CD4-positive, alpha-beta T cell treated with Interleukin-10 for 1 hour (primary cell): ENCODE results near the gene TNFAIP3.
A peak's percentile ranks its signal among the peaks of the same experiment; 100 is the strongest.

Experiments used
- DNase-seq: peaks from one replicate; pipeline ENCODE4 v3.0.0-alpha.2; 2020

The TNFAIP3 gene

DNA sequence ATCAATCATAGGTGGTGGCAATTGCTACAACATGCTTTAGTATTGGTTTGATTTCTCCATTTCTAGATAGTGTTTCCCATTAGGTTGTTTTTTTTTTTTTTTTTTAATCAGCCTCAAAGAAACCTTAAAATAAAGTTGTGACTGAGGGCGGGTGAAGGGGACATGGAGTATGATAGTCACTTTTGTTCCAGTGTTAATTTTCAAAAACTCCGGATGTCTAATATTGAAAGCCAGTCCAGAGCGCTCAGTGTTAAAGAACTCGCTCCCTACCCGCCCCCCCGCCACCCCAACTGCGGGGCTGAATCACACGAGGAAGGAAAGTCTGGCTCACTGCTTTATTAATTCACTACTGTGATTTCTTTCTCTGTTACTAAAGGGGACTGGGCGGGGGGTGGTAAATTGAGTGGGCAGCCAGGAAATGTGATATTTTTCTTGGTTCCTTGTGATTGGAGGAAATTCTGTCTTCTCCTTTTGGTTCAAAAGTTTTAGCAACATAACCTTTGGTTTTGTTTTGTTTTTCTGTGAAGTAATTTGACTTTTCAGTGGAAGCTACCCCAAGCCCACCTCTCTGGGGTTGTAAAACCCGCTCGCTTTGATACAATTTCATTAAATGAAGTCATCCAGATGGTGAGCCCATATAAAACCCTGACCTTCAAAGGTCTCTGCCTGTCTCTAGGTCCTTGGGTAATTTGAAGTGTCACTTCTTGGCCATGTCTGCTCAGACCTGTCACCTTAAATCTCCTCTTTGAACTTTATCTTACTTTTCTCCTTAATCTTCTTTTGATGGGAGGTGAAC, 38.0 kb downstream of the TNFAIP3 start:
- DNase-seq = peak; percentile 43

DNA sequence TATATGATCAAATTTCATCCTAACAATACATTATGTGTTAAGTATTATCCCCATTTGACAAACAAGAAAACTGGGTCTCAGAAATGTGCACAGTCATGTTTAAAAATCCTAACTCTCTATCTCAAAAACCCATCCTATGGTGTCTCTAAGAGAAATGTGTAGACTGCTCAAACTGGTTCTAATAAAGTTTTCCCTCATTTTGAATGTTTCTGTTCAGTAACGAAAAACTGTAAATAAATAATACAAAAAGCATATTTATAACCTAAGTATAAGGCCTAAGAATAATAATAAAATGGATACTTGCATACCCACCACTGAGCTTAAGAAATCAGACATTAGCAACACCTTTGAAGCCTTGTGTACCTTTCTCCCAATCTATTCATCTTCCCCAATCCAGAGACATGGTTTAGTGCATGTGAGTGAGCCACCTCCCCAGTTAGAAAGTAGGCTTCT, 39.0 kb downstream of the TNFAIP3 start:
- no peak for DNase-seq

DNA sequence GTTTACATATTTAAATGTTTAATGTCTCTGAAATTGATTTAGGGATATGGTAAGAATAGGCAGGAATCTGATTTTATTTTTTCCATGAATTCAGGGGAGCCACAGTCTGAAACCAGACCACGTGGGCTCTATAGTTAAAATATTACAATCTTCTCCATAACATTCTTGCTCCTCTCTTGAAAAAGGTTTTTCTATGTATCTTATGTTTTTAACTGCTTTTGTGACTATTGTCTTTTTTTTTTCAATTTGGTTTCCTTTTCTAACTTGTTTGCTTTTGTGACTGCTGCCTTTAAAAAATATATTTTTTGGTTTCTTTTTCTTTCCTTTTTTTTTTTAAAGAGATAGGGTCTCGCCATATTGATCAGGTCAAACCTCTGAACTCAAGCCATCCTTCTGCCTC, 40.1 kb downstream of the TNFAIP3 start:
- DNase-seq = no peak

DNA sequence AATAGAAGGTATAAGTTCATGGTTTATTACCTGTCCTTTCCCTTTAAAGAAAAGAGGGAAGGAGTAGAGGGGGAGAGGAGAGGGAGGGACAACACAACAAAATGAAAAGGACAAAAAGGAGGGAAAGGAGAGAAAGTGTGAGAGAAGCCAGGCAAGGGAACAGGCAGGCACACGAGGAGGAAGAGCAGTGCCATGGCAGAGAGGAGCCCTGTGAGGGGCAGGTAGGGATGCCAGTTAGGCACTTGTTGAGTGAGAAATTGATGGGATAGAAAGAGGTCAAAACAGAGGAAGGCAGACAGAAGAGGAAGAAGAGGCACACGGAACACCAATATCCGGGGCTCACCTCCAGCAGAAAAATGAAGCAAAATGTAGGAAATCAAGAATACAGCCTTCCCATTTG, 42.5 kb downstream of the TNFAIP3 start:
- DNase-seq = no peak

DNA sequence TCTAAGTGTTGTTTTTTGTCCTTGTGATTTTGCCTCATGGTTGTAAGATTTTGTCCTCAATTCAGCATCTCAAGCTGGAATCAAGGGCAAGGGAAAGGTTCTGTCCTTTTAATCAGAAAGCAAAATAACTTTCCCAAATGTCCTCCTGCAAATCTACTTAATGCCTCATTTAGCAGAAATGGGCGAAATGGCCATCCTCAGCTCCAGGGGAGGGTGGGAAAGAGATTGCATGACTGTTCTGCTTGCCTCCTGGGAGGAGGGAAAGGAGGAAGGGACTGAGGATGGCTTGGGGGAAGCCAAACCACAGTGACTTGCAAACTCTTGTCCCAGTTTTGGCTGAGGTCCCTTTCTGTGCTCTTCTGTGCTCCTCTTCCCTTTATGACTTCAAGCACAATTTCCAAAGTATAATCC, 43.4 kb downstream of the TNFAIP3 start:
- DNase-seq = no peak

DNA sequence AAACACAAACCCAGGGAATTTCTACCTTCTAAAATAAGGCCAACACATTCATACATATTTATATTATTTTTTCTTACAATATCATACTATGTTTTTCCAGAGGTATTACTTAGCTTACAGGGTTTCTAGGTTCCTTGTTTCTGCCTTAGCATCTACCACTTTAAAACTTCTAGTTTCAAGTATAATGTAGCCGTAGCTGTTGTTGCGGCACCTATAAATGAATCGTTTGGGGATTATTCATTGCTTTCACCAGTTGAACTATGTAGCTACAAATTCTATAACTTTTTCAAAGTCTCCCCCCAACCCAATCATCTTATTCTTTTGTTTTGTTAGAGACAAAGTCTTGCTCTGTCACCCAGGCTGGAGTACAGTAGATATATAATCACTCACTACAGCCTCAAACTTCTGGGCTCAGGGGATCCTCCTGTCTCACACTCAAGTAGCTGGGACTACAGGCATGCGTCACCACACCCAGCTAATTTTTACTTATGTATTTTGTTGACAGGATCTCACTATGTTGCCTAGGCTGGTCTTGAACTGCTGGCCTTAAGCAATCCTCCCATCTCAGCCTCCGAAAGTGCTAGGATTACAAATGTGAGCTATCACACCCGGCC, 43.9 kb downstream of the TNFAIP3 start:
- DNase-seq = no peak

DNA sequence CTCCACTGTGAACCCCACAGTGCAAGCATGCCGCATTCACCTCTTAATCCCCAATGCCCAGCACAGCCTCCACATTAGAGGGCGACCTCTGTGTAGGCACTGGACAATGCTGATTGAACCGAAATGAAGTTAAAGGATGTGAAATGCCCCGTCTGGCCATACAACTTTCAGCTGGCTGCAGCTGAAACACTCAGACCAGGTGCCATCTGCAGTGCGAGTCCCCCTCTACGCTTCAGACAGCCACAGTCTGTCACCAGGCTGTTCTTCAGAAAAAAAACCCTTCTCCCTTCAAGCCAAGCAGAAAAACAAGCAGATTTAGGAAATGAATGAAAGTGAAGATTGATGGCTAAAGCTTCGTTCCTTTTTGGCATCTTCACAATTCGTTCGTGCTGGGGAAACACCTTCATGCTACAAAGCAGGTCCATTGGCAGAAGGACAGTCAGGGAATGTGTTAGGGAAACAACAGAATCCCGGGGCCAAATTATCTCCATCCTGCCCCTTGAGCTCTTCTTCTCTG, 44.7 kb downstream of the TNFAIP3 start:
- DNase-seq = no peak

DNA sequence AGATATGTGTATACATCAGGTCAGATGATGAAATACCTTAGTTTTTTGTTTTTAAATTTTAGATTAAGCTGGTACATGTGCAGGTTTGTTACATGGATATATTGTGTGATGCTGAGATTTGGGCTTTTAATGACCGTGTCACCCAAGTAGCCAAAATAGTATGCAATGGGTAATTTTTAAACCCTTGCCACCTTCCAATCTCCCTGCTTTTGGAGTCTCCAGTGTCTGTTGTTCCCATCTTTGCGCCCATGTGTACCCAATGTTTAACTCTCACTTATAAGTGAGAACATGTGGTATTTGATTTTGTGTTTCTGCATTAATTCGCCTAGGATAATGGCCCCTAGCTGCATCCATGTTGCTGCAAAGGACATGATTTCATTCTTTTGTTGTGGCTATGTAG, 45.8 kb downstream of the TNFAIP3 start:
- DNase-seq = no peak

DNA sequence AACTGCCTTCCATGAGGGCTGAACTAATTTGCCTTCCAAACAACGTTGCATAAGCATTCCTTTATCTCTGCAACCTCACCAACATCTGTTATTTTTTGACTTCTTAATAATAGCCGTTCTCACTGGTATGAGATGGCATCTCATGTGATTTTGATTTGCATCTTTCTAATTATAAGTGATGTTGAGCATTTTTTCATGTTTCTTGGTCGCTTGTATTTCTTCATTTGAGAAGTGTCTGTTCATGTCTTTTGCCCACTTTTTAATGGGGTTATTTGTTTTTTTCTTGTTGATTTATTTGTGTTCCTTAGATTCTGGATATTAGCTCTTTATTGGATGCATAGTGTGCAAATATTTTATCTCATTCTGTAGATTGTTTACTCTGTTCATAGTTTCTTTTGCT, 46.4 kb downstream of the TNFAIP3 start:
- DNase-seq = no peak

DNA sequence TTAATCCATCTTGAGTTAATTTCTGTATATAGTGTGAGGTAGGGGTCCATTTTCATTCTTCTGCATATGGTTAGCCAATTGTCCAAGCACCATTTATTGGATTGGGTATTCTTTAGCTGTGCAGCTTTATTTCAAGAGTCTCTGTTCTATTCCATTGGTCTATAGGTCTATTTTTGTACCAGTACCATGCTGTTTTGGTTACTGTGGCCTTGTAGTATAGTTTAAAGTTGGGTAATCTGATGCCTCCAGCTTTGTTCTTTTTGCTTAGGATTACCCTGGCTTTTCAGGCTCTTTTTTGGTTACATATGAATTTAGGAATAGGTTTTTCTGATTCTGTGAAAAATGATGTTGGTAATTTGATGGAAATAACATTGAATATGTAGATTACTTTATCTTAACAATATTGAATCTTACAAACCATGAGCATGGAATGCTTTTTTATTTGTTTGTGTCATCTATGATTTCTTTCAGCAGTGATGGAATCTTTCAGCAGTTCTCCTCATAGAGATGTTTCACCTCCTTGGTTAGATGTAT, 47.0 kb downstream of the TNFAIP3 start:
- no peak for DNase-seq

DNA sequence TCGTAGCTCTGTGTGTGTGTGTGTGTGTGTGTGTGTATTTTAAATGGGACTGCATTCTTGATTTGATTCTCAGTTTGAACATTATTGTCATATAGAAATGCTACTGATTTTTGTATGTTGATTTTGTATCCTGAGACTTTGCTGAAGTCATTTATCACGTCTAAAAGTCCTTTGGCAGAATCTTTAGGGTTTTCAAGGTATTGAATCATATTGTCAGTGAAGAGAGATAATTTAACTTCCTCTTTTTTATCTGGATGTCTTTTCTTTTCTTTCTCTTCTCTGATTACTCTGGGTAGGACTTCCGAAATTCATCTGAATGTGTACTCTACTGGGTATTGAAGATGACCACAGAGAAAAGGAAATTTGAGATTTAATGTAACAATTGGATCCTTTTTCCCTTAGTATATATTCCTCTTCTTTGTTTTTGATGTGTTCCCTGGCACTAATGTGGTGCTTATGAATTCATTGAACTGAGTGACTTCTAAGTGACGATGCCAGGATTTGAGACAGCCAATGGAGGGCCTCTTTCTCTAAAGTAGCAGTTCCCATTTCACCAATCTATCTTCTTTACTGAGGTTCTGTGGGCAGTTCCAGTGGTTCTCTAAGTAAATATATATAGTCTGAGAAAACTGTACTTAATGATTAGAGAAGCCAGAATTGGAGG, 47.6 kb downstream of the TNFAIP3 start:
- DNase-seq = no peak

DNA sequence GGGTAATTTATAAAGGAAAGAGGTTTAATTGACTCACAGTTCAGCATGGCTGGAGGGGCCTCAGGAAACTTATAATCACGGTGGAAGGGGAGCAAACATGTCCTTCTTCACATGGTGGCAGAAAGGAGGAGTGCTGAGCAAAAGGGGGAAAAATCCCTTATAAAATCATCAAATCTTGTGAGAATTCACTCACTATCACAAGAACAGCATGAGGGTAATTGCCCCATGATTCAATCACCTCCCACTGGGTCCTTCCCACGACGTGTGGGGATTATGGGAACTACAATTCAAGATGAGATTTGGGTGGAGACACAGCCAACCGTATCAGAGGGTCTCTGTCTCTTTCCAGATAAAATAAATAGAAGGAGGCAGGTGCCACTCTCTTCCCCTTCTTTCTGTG, 48.7 kb downstream of the TNFAIP3 start:
- DNase-seq = no peak

DNA sequence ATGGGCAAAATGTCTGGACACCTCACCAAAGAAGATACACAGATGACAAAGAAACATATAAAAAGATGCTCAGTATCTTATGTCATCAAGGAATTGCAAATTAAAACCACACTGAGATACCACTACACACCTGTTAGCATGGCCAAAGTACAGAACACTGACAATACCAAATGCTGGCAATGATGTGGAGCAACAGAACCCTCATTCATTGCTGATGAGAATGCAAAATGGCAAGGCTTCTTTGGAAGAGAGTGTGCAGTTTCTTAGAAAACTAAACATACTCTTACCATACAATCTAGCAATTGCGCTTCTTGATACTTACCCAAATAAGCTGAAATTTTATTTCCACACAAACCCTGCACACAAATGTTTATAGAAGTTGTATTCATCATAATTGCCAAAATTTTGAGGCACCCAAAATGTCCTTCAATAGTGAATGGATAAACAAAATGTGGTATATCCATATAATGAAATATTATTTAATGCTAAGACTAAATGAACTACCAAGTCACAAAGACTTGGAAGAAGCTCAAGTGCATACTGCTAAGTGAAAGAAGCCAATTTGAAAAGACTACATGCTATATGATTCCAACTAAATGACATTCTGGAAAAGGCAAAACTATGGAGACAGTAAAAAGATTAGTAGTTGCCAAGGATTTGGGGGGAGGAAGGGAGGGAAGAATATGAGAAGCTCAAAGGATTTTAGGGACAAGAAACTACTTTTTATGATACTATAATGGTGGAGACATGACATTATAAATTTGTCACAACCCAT, 50.7 kb downstream of the TNFAIP3 start:
- no peak for DNase-seq

DNA sequence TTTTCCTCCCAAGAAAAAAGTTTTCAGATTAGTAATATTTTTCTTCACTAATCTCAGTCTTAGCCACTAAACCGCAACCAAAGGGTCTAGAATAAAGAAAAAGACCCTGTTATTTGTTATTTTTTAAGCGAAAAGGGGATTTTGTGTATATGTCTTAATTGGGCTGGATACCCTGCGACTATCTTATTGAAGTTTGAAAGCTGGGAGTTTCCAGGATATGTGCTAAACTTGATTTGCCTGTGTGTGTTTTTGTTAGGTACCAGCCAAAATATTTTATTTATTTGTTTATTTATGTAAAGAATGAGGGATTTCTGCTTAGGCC, 52.4 kb downstream of the TNFAIP3 start:
- no peak for DNase-seq

DNA sequence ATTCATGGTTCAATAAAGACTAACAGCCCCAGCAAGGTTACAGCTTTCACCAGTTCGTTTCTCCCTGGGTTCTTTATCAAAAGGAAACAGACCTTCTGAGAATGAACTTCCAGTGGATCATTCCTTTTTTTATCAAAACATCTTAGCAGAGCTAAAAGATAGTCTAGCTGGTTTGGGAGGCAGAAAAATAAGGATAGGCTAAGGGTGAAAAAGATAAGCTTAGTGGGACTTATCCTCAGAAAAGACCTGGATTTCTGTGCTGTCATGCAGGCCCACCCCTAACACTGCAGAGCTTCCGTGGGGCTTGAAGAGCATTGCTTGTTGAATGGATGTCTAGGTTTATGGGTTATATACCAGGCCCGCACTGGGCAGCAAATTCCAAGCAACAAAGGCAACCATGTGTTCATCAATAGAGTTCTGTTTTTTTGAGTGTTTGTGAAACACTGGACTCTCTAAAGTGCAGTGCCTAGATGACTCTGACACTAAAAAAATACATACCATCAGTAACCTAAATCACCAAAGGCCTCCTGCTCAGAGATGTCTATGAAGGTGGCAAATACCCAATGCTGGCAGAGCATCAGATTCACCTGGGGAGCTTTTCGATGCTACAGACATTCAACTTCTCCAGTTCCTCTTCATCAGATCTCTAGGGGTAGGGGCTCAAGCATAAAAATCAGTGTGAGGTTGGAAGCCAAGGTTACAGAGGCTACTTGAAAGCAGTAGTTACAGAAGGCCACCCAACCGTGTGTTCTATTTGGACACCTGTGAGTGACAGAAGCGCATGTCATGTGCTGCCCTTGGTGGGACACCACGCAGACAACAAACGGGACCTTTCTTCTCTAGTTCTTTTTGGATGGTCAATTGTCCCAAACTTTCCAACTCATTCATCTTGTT, 53.0 kb downstream of the TNFAIP3 start:
- DNase-seq = no peak

DNA sequence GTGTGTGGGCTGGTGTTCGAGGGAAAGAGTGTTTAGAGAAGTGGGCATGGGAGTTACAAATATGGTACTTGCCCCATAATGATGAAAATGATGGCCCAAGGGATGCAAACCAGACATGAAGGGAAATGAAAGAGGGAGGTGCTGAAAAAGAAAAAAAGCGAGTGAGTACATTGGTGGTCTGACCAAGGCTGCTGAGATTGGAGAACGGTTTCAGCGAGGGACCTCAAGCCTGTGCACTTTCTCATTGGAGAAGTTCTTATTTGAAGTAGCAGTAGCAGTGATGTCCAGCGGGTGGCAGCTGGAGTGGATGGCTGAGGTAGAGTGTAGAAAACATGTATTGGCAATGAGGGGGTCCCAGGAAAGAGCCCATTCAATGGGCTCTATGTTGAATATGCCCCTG, 54.8 kb downstream of the TNFAIP3 start:
- DNase-seq = no peak

DNA sequence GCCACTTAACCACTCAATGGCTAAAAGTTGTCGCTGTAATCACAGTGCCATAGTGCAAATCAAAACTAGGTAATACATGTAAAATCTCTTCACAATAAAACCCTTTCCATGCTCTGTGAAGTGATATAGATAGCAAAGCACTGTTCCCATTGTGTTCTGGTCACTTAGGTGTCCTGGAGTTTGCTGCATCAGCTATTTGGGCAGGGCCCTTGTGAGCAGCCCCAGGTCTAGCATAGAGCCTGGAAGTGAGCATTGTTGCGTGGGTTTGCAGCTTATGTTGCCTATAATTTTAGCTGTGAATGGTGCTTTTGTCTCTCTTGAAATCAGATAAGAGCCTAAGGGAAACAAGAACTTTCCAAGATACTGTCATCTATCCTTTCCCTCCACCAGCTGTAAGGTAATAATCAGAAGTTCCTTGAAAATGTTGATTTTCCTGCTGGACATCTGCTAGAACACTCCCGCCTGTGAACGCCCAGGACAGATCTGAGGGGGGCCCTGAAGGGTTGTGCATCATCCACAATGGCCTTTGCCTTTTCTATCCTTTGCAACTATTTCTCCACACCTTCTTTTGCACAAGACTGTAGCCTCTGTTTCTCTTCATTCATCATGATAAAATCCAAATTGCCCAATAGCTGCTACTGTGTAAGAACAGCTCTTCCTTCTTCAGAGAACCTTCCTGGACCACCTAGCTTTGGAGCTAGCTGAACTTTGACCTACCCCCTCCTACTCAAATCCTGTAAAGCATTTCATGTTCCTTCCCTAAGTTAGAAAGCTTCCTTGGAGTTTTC, 57.0 kb downstream of the TNFAIP3 start:
- no peak for DNase-seq

DNA sequence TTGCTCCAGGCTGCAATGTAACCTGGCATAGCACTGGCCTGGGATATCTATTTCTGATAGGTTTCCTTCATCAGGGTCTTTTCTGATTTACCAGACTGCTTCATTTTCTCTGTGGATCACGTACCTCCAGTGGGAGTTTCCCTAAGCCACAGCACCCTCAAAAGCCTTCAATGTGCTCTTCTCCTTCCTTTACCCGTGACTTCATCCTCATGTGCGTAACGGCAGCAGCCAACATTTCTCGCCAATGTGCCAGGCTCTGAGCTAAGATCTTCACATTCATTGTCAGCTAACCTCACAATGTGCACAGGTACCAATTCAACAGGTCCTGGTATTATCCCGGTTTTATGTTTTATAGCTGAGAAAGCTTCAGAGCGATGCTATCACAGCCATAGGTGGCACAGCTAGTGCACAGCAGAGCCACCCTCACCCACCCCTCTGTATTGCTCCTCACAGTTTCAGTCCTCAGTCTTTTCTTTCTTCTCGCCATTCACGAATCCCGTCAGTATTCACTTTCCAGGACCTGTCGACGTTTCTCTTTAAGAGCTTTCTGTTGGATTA, 58.2 kb downstream of the TNFAIP3 start:
- DNase-seq = no peak

DNA sequence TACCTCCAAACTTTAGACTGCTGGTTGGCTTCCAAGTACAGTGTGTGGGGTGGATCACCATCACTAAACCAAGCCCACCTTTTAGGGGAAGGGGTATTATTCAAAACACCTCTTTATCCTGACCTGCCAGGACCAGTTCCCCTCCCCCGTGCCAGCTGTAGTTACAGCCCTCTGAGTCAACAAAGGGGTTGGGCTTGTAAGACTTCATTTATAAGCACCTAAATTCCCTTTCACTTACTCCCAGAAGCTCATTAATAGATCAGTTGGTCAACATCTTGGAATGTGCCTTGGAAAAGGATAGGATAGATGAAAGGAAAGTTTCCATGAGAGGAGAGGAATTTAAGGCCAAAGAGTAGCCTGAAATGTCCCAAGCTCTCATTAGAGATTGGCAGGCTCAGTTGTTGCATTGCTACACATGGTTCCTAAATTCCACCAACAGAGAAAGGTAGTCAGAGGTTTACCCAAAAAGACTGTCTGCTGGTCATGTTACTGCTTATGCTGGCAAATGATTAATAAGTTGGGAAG, 59.2 kb downstream of the TNFAIP3 start:
- DNase-seq = no peak

DNA sequence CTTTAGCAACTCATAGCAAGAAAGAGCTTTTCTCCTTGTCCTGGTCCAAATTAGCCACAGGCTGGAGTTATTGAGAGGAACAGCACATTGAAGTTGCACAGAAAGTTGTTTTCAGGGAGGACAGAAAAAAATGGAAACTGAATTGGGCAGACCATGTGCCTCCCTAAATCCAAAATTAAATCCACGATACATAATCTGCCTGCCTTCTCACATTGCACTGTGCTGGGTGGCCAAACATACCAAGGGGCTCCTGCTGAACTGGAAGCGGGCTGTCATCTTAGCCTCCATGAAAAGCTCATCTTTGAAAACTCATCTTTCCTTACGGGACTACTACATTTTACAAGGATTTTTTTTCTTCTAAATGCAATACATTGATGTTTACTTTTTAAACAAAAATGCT, 59.9 kb downstream of the TNFAIP3 start:
- no peak for DNase-seq
